ENCODE measurements around the gene CFP.

CFP gene

GRCh38 chrX:47619486-47620302 lies 10.0 kb downstream of the CFP start, which contains the start of gene SYN1:
TSS of gene SYN1 (minus strand) at chrX:47619857. CDS start at chrX:47619728, 129 bp downstream.
- peaks cover 11 to 21% of the 10 kb centered on the region in 2 donors for H3K27me3 ChIP-seq (ENCODE audit: control insufficient read depth in 1 of 2, insufficient read depth in 2 of 2, low read length in 2 of 2)
- no peak within 1 kb of the TSS for H3K9ac ChIP-seq (ENCODE audit: low read length in 2 of 2)
- H3K36me3 ChIP-seq (ENCODE audit: control insufficient read depth in 2 of 2, insufficient read depth in 2 of 2, low read length in 2 of 2) = no peaks in the 10 kb centered on the region
- H3K4me3 ChIP-seq (ENCODE audit: low read length in 2 of 2) = peak within 1 kb of the TSS in 1 of 2 donors; percentile 58
- peaks cover 0 to 5% of the 10 kb centered on the region in 2 donors for H3K9me3 ChIP-seq (ENCODE audit: control insufficient read depth in 2 of 2, low read length in 2 of 2)
- H3K4me1 ChIP-seq (ENCODE audit: control insufficient read depth, insufficient read depth, low read length) = peaks cover 5% of the 10 kb centered on the region
- no peak within 1 kb of the TSS for H3K27ac ChIP-seq (ENCODE audit: low read length)

DNA sequence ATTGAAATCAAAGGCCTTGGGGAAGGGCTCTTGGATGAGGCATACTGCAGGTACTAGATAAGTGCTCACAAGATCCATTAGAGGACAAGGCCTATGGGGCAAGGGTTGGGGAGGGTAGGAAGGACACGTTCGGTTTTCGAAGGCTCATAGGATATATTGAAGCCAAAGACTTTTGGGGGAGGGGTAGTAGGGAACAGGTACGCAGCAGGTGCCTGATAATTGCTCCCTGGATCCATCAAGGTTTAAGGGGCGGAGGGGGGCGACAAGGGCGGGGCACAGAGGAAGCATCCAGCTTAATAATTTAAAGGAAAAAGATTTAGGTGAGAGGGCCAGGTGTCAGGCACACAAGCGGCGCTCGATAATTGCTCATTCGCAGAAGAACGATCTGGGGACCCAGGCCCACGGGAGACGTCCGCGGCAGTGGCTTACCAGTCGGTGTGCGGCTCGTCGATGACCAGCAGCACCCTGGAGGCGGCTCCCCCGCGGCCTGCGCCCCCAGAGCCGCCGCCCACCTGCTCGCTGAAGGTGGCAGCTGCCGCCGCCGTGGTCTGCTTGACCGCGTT lies 10.7 kb downstream of the CFP start:
- Histone ChIP-seq H3K9ac (ENCODE audit: low read length in 2 of 2) (no peak overlapping the region), H3K27ac (ENCODE audit: low read length) (no peak overlapping the region), H3K4me1 (ENCODE audit: control insufficient read depth, insufficient read depth, low read length) (peaks cover 5% of the 10 kb centered on the region), H3K27me3 (ENCODE audit: control insufficient read depth in 1 of 2, insufficient read depth in 2 of 2, low read length in 2 of 2) (peaks cover 11 to 24% of the 10 kb centered on the region in 2 donors), H3K36me3 (ENCODE audit: control insufficient read depth in 2 of 2, insufficient read depth in 2 of 2, low read length in 2 of 2) (no peaks in the 10 kb centered on the region), H3K9me3 (ENCODE audit: control insufficient read depth in 2 of 2, low read length in 2 of 2) (peaks cover 0 to 5% of the 10 kb centered on the region in 2 donors), H3K4me3 (ENCODE audit: low read length in 2 of 2) (no peak overlapping the region)

DNA sequence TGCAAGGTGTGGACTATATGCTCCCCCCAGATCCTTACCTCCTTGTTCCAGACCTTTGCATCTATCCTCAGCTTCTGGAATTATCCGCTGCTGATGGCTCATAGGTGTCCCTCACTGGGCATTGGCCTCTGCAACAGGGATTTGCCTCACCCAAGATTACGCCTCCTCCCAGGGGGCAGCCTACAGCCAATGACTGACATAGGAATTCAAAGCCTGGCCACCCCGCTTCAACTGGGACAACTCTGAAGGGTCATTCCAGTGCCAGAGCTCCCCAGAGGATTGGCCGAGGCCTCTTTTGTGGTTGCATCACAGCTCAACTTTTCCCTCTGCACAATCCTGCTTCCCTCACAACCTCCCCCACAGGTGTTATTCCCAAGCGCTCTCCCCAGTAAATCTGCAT lies 15.1 kb downstream of the CFP start:
- Histone ChIP-seq H3K4me1 (ENCODE audit: control insufficient read depth, insufficient read depth, low read length) (peaks cover 2% of the 10 kb centered on the region), H3K9ac (ENCODE audit: low read length in 2 of 2) (no peak overlapping the region), H3K27me3 (ENCODE audit: control insufficient read depth in 1 of 2, insufficient read depth in 2 of 2, low read length in 2 of 2) (peaks cover 3 to 11% of the 10 kb centered on the region in 2 donors), H3K27ac (ENCODE audit: low read length) (no peak overlapping the region), H3K4me3 (ENCODE audit: low read length in 2 of 2) (no peak overlapping the region), H3K36me3 (ENCODE audit: control insufficient read depth in 2 of 2, insufficient read depth in 2 of 2, low read length in 2 of 2) (no peaks in the 10 kb centered on the region), H3K9me3 (ENCODE audit: control insufficient read depth in 2 of 2, low read length in 2 of 2) (peaks cover 0 to 3% of the 10 kb centered on the region in 2 donors)

- H3K4me1 ChIP-seq (ENCODE audit: control insufficient read depth, insufficient read depth, low read length) = no peaks in the 10 kb centered on the region
Observed at GRCh38 chrX:47613082-47613481, 16.6 kb downstream of the CFP start.

GRCh38 chrX:47612418-47612817 lies 17.3 kb downstream of the CFP start:
- H3K36me3 ChIP-seq (ENCODE audit: control insufficient read depth in 2 of 2, insufficient read depth in 2 of 2, low read length in 2 of 2) = no peaks in the 10 kb centered on the region
- H3K27me3 ChIP-seq (ENCODE audit: control insufficient read depth in 1 of 2, insufficient read depth in 2 of 2, low read length in 2 of 2) = peaks cover 0 to 14% of the 10 kb centered on the region in 2 donors
- H3K9me3 ChIP-seq (ENCODE audit: control insufficient read depth in 2 of 2, low read length in 2 of 2) = peaks cover 0 to 3% of the 10 kb centered on the region in 2 donors
- H3K4me1 ChIP-seq (ENCODE audit: control insufficient read depth, insufficient read depth, low read length) = no peaks in the 10 kb centered on the region
- no peak overlapping the region for H3K27ac ChIP-seq (ENCODE audit: low read length)
- H3K4me3 ChIP-seq (ENCODE audit: low read length in 2 of 2) = no peak overlapping the region
- H3K9ac ChIP-seq (ENCODE audit: low read length in 2 of 2) = no peak overlapping the region

More at GRCh38 chrX:47613082-47613481, 16.6 kb downstream of the CFP start:
- Histone ChIP-seq H3K27me3 (ENCODE audit: control insufficient read depth in 1 of 2, insufficient read depth in 2 of 2, low read length in 2 of 2) (peaks cover 0 to 14% of the 10 kb centered on the region in 2 donors), H3K4me3 (ENCODE audit: low read length in 2 of 2) (no peak overlapping the region), H3K27ac (ENCODE audit: low read length) (no peak overlapping the region), H3K9ac (ENCODE audit: low read length in 2 of 2) (no peak overlapping the region), H3K36me3 (ENCODE audit: control insufficient read depth in 2 of 2, insufficient read depth in 2 of 2, low read length in 2 of 2) (no peaks in the 10 kb centered on the region), H3K9me3 (ENCODE audit: control insufficient read depth in 2 of 2, low read length in 2 of 2) (peaks cover 0 to 3% of the 10 kb centered on the region in 2 donors)

DNA sequence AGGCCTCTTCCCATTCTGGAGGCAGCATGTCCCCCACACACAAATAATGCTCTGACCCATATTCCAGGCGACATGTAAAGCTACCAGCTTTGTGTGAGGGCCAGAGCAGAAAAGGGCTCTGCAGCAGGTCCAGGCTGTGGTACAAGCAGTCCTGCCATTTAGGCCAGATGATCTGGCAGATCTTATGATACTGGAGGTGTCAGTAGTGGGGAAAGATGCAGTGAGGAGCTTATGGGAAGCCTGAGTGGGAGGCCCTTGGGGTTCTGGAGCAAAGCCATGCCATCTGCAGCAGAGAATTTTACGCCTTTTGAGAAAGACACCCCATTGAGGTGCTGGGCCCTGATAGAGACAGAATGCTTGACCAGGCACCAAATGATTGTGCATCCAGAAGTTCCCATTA lies 17.8 kb downstream of the CFP start:
- Histone ChIP-seq H3K4me3 (ENCODE audit: low read length in 2 of 2) (no peak overlapping the region), H3K27ac (ENCODE audit: low read length) (no peak overlapping the region), H3K9me3 (ENCODE audit: control insufficient read depth in 2 of 2, low read length in 2 of 2) (peaks cover 0 to 3% of the 10 kb centered on the region in 2 donors), H3K27me3 (ENCODE audit: control insufficient read depth in 1 of 2, insufficient read depth in 2 of 2, low read length in 2 of 2) (peaks cover 0 to 14% of the 10 kb centered on the region in 2 donors), H3K9ac (ENCODE audit: low read length in 2 of 2) (no peak overlapping the region), H3K4me1 (ENCODE audit: control insufficient read depth, insufficient read depth, low read length) (no peaks in the 10 kb centered on the region), H3K36me3 (ENCODE audit: control insufficient read depth in 2 of 2, insufficient read depth in 2 of 2, low read length in 2 of 2) (no peaks in the 10 kb centered on the region)

DNA sequence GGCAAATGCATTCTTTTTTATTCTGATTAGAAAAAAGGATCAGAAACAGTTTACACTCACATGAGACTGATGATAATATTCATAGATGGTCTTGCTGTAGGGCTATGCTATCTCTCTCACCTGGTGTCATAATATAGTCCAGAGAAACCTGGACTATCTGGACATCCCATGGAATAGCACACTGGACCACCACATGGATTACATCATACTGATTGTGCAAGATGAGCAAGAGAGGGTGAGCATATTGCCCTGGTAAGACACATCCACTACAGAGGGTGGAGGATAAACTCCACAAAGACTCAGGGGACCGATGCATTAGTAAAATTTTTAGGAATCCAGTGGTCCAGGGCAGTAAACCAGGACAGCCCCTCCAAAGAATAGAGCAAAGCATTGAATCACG lies 18.2 kb downstream of the CFP start:
- H3K9me3 ChIP-seq (ENCODE audit: control insufficient read depth in 2 of 2, low read length in 2 of 2) = peaks cover 0 to 3% of the 10 kb centered on the region in 2 donors
- no peak overlapping the region for H3K4me3 ChIP-seq (ENCODE audit: low read length in 2 of 2)
- no peak overlapping the region for H3K9ac ChIP-seq (ENCODE audit: low read length in 2 of 2)
- peaks cover 0 to 14% of the 10 kb centered on the region in 2 donors for H3K27me3 ChIP-seq (ENCODE audit: control insufficient read depth in 1 of 2, insufficient read depth in 2 of 2, low read length in 2 of 2)
- H3K4me1 ChIP-seq (ENCODE audit: control insufficient read depth, insufficient read depth, low read length) = no peaks in the 10 kb centered on the region
- H3K36me3 ChIP-seq (ENCODE audit: control insufficient read depth in 2 of 2, insufficient read depth in 2 of 2, low read length in 2 of 2) = no peaks in the 10 kb centered on the region
- H3K27ac ChIP-seq (ENCODE audit: low read length) = no peak overlapping the region

DNA sequence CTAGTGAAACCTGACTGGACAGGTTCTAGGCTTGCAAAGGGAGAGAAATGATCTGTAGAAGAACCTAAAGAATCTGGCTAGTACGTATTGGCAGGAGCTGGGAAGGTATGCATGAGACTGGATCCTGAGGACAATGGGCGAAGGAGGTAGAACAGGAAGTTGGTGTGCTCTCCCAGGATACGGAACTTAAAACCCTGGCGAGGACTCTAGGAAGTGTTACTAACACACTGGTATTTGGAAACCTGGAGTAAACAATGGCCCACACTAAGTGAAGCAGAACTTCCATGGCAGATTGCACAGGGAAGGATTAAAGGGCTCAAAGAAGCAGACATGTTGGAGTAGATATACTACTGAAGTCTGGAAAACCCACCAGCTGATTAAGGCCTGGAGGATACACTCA lies 19.2 kb downstream of the CFP start:
- H3K27me3 ChIP-seq (ENCODE audit: control insufficient read depth in 1 of 2, insufficient read depth in 2 of 2, low read length in 2 of 2) = peaks cover 0 to 12% of the 10 kb centered on the region in 2 donors
- H3K9ac ChIP-seq (ENCODE audit: low read length in 2 of 2) = no peak overlapping the region

DNA sequence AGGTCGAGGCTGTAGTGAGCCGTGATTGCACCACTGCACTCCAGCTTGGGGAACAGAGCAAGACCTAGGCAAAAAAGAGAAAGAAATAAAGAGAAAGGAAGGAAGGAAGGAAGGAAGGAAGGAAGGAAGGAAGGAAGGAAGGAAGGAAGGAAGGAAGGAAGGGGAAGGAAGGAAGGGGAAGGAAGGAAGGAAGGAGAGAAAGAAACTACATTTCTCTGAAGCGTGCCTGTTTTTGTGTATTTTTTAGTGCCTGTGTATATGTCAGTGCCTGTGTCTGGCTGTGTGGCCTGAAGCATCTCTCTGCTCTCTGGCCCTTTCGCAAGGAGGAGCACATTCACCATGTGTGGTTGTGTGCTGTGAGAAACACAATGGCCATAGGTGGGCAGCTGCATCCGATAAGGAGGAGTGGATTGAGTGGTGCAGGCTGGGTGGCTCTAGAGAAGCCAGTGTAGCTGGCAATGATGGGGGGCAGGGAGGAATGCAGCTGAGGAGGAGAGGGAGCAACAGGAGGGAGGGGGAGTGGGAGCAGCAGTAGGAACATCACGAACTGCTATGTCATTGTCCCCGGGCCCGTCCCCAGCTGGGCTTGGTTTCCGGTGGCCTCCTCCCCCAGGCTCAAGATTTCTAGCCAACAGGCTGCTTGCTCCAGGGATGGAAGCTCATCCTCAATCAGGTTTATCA lies 21.5 kb downstream of the CFP start:
- Histone ChIP-seq H3K4me1 (ENCODE audit: control insufficient read depth, insufficient read depth, low read length) (no peaks in the 10 kb centered on the region), H3K9me3 (ENCODE audit: control insufficient read depth in 2 of 2, low read length in 2 of 2) (no peaks in the 10 kb centered on the region), H3K27ac (ENCODE audit: low read length) (no peak overlapping the region), H3K9ac (ENCODE audit: low read length in 2 of 2) (no peak overlapping the region), H3K36me3 (ENCODE audit: control insufficient read depth in 2 of 2, insufficient read depth in 2 of 2, low read length in 2 of 2) (no peaks in the 10 kb centered on the region), H3K27me3 (ENCODE audit: control insufficient read depth in 1 of 2, insufficient read depth in 2 of 2, low read length in 2 of 2) (peaks cover 0 to 7% of the 10 kb centered on the region in 2 donors), H3K4me3 (ENCODE audit: low read length in 2 of 2) (no peak overlapping the region)

More for the DNA sequence above, 19.2 kb downstream of the CFP start:
- no peaks in the 10 kb centered on the region for H3K4me1 ChIP-seq (ENCODE audit: control insufficient read depth, insufficient read depth, low read length)
- no peak overlapping the region for H3K27ac ChIP-seq (ENCODE audit: low read length)
- no peak overlapping the region for H3K4me3 ChIP-seq (ENCODE audit: low read length in 2 of 2)
- no peaks in the 10 kb centered on the region for H3K36me3 ChIP-seq (ENCODE audit: control insufficient read depth in 2 of 2, insufficient read depth in 2 of 2, low read length in 2 of 2)
- no peaks in the 10 kb centered on the region for H3K9me3 ChIP-seq (ENCODE audit: control insufficient read depth in 2 of 2, low read length in 2 of 2)

DNA sequence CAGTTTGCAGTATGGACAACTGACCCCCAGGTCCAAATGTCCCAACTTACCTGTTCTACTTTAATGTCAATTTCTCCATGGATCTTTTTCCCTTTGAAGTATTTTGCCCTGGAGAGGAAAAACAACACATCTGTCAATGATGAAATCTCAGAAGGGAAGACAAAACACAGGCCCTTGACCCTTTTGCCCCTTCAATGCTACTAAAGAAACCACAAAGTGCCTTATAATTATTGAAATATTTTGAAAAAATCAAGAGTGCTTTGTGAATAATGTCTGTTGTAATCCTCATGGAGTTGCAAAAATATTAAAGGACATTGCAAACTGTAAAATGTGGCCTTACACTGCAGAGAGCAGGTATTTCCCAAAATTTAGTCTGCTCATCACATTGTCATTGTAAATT lies 22.6 kb downstream of the CFP start:
- Histone ChIP-seq H3K27me3 (ENCODE audit: control insufficient read depth in 1 of 2, insufficient read depth in 2 of 2, low read length in 2 of 2) (peaks cover 0 to 7% of the 10 kb centered on the region in 2 donors), H3K4me1 (ENCODE audit: control insufficient read depth, insufficient read depth, low read length) (no peaks in the 10 kb centered on the region), H3K27ac (ENCODE audit: low read length) (no peak overlapping the region), H3K4me3 (ENCODE audit: low read length in 2 of 2) (no peak overlapping the region), H3K36me3 (ENCODE audit: control insufficient read depth in 2 of 2, insufficient read depth in 2 of 2, low read length in 2 of 2) (no peaks in the 10 kb centered on the region), H3K9ac (ENCODE audit: low read length in 2 of 2) (no peak overlapping the region), H3K9me3 (ENCODE audit: control insufficient read depth in 2 of 2, low read length in 2 of 2) (no peaks in the 10 kb centered on the region)
